NCI-H345 treated with DMSO at 0.1 percent for 48 hours (cell line): ENCODE measurements around the gene GRK1.
A peak's percentile ranks its signal among the peaks of the same experiment; 100 is the strongest.
"Not testable (repeated sequence)": the region's sequence is repeated elsewhere in the genome, so short reads cannot be mapped to it uniquely, and the experiment has no call there.

Experiments used
- DNase-seq: peaks from one replicate; lab custom pipeline; 2025; ENCODE audit not compliant: unreplicated experiment; lab: John Stamatoyannopoulos, UW

Gene GRK1

DNA sequence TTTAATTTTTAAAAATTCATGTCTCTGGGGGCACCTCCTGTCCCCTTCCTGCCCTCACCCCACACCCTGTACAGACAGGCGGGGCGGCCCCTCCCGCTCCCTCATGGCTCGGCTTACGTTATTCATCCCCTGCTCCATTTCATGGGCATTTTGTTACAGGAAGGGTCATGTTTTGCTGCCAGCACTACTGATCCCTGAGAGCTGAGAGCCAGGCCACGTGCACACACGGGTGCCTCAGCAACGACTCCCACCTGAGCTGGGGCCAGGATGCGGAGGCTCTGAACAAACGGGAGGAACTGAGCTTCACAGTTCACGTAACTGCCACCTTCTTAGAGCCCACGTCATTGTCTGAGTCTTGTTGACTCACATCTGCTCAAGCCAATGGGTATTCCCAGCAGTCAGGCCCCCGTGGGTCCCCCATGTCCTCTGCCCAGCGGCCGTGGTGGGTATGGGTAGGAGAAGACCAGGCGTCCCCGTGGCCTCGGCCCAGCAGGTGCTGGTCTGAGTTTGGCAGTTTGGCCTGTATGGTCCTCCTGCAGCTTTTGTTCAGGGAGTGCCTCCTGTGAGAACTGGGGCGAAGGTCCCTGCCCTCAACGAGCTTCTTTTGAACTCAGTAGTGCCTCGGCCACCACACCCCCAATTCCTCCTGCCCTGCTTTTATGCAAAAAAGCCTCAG, 75.6 kb downstream of the GRK1 start:
- DNase-seq, result no peak

DNA sequence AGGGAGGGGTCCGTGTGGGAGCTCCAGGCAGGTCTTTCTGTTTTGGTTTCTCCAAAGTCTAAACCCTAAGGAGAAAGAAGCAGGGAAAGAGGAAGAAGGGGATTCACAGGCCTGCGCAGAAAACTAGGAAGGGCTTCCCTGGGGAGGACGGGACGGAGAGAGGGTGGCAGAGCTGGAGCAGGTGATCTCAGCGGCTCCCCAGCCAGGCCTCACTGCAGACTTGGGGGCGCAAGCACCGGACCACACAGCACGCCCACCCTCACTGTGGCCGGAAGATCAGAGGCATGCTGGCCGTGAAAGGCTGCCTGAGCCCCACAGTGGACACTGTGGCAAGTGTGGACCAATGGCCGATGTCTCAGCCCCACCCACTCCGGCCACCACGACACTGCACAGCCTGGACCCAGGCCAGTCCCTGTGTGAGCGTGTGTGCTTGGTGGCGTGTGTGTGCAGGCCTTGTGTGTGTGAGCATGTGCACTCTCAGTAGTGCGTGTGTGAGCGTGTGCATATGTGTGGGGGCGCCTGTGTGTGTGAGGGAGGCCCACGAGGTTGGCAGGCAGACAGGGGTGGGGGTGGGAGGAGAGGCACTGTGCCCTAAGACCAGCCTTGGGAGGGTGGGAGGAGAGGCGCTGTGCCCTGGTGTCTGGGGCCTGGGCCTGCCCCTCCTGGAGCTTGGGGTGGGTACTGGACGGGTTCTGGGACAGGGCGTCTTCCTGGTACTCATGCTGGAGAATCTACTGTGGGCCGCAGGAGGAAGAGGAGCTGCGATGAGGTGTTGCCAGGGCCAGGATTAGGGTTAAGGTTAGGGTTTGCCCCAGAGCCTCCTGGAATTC, 76.6 kb downstream of the GRK1 start:
- DNase-seq, result no peak

DNA sequence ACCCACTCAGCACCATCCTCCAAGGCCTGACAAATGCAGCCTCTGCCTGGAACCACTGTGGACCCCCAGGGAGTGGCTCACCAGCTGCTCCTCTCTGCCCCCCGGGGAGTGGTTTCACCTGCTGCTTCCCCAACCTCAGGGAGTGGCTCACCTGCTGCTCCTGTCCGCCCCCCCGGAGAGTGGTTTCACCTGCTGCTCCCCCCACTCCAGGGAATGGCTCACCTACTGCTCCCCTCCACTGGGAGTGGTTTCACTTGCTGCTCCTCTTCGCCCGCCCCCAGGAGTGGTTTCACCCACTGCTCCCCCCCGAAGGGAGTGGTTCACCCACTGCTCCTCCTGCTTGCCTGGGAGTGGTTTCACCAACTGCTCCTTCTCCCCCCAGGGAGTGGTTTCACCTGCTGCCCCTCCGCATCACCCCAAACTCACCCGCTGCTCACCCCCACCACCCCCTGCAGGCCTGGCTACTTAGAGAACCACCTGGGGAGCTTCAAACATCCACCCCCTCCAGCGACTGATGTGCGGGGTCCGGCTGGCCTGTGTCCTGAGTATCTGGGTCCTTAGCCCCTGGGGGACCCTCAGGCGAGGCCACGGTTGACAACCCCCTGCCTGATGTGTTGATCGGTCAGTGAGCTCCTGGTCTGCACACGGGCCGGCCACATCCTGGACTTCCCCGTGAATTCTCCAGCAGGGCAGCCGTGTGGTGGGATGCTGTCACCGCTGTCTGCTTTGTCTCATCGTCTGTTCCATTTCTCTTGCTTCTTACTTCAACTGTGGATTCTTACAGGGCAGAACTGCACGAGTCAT, 77.4 kb downstream of the GRK1 start:
- peak; percentile 84 for DNase-seq

DNA sequence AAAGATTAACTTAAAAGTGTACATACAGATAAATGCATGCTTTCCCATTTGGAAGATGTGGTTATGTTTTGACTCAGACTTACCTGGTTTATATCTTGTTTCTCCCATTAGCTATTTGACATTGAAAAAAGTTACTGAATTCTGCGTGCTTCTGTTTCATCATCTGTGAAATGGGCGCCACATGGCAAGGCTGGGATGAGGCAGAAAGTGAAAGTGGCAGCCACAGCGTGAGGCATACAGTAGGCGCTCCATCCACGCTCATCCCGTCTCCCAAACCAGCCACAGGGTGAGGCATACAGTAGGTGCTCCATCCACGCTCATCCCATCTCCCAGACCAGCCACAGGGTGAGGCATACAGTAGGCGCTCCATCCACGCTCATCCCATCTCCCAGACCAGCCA, 78.0 kb downstream of the GRK1 start:
- no peak for DNase-seq

DNA sequence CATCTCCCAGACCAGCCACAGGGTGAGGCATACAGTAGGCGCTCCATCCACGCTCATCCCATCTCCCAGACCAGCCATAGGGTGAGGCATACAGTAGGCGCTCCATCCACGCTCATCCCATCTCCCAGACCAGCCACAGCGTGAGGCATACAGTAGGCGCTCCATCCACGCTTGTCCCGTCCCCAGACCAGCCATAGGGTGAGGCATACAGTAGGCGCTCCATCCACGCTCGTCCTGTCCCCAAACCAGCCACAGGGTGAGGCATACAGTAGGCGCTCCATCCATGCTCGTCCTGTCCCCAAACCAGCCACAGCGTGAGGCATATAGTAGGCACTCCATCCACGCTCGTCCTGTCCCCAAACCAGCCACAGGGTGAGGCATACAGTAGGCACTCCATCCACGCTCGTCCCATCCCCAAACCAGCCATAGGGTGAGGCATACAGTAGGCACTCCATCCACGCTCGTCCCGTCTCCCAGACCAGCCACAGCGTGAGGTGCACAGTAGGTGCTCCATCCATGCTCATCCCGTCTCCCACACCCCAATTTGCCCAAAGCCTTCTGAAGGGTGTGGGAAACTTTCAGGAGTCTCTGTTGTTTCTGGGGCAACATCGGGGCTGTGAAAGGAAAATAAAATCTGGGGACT, 78.6 kb downstream of the GRK1 start:
- DNase-seq, result not testable (repeated sequence)

DNA sequence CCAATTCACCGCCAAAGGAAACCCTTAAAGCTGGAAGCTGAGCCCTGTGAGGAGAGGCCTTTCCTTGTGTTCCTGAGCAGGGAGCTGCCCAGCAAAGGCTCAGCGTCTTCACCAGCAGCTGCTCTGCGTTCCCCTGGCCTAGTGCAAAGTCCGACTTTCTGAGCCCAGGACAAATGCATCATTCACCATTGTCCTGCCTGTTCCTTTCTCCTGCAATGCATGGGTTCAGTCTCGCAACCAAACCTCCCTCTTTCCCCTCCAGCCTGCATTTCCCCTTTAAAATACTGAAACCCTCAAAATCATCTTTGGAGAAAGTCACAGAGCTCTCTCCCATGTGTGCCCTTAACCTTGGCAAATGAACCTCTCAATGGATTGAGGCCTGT, 79.1 kb downstream of the GRK1 start:
- DNase-seq, result no peak

DNA sequence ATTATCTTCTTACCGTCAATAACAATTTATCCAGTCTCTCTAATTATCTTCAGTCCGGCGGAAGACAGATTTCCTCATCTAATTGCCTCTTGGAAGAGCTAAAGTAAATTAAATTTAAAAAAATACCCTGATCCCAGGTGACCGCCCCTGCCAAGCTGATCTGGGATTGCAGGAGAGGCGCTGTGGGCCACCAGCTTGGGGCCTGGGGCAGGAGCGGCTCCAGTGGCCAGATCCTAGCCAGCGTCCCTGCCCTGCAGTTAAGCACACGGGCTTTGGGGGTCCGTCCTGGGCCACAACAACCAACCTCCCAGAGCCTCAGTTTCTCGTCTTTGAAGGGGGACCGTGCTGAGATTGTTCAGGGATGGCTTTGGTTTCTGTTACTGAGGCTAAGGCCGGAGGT, 79.7 kb downstream of the GRK1 start:
- no peak for DNase-seq

DNA sequence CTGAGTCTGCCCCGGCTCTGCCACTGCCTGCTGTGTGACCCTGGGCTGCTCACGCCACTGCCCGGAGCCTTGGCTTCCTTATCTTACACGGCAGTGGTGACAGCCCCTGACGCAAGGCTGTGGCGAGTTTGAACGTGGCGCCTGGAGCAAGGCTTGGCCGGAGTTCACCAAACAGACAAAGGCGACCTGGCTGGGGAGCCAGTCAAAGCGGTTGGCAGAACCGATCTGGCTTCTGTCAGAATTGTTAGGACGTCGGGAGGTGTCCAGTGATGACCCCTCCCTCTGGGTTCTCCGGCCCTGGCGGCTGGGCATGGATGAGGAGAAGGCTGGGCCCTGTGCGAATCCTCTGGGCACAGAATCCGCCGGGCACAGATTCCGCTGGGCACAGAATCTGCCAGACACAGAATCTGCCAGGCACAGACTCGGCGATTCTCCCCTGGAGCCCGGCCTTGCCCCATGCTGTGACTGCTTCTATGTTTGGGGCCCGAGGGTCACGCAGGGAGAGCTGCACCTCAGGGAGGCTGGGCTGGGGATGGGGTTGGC, 80.3 kb downstream of the GRK1 start:
- no peak for DNase-seq

DNA sequence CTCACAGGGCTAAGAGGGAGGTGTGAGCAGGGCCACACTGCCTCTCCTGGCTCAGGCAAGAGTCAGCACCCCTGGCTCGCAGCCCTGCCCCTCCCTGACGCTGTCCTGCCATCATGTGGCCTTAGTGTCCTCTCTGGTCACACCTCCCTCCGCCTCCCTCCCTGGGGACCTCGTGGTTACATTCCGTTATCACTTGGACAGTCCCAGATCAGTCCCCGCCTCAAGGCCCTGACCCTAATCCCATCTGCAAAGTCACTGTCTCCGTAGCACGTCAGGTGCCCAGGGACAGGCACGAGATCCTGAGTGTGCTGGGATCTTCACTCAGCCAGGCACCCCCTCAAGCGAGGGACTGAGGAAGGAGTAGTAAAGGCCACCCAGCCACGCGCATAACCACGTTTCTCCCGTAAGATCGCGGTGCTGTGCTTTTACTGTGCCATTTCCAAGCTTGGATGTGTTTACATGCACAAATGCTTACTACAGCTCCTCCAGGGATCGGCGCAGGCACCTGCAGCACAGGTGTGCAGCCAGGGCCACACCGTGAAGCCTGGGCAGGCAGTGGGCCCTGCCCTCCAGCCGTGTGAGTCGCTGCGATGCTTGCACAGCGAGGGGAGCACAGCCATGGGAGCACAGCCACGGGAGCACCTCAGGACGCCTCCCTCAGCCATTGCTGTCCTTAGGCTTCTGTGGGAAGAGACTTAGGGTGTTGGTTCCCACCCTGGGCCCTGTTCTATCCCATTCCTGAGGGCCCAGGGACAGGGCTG, 81.3 kb downstream of the GRK1 start:
- no peak for DNase-seq

DNA sequence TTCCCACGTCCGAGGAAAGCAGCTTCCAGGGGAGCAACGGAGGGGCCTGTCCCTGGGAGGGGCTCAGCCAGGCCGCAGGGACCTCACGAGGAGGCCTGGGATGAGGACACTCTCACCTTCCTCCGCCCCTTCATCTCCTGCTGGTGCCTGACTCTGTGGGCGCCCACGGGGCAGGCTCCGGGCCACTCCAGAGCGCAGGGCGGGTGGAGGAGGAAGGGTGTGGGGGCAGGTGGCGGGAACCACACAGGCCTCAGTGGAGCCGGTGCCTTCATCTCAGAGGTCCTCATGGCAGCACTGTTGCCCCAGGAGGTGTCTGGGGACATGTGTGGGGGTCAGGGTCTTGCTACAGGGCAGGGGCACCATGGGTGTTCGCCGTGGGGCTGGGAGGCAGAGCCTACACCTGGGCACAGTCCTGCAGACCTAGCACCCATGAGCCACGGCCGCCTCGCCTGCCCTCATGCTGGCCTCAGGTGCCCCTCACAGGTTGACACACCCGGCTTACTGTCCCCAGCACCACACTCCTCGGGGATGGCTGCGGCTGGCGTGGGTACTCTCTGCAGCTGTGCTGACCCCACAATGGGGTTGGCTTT, 81.9 kb downstream of the GRK1 start:
- DNase-seq, result no peak

DNA sequence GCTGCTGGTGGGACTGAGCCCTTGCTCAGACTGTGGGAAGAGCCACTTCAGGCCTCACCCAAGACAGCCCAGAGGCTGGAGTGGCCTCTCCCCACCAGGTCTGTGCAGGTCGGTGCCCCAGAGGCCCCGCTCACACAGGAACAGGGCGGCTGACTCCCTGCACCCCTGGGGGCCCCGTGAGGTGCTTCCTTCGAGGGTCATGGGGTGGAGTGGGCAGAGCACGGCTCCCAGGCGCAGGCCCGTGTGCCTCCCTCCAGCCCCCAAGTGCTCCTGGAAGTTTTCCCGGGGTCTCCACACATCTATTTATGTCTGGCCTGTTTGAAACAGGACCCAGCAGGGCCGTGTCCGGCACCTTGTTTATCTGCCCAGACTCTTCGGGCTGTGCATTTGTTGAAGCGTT, 82.5 kb downstream of the GRK1 start:
- DNase-seq, result no peak

DNA sequence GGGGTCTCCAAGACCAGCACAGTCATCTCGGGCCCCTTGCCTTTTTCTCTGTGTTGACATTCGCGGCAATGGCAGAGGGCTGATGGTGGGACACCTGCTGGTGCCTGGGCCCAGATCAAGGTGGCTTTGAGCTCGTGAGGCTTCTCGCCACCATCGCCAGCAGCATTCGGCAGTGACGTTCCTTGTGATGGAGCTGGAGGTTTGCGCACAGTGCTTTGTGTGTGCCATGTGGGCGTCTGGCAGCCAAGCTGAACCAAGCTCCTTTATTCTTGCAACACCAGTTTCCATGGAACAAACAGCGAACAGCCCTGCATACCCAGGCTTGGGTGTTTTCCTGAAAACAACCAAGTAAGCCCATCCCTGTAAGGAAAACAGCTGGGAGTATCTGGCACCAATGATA, 82.9 kb downstream of the GRK1 start:
- DNase-seq, result no peak

DNA sequence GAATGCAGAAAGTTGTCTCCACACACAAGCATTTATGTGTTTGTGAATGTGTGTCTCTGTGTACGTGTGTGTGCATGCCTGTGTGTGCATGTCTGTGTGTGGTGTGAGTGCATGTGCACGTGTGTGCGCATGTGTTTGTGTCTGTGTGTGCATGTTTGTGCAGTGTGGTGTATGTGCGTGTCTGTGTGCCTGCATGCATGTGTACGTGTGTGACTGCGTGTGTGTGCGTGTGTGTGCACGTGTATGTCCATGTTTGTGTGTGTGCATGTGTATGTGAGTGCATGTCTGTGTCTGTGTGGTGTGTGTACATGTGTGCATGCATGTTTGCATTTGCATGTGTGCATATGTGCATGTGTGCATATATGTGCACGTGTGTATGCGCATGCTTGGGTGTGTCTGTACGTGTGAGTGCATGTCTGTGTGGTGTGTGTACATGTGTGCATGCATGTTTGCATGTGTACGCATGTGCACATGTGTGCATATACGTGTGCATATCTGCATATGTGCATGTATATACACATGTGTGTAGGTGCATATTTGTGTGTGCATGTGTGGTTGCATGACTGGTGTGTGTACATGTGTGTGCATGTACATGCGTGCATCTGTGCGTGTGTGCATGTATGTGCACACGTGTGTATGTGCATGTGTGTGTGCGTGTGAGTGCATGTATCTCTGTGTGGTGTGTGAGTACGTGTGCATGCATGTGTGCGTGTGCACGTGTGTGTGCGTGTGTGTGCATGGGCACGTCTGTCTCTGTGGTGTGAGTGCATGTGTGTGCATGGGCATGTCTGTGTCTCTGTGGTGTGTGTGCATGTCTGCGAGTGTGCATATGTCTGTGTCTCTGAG, 83.8 kb downstream of the GRK1 start:
- no peak for DNase-seq

DNA sequence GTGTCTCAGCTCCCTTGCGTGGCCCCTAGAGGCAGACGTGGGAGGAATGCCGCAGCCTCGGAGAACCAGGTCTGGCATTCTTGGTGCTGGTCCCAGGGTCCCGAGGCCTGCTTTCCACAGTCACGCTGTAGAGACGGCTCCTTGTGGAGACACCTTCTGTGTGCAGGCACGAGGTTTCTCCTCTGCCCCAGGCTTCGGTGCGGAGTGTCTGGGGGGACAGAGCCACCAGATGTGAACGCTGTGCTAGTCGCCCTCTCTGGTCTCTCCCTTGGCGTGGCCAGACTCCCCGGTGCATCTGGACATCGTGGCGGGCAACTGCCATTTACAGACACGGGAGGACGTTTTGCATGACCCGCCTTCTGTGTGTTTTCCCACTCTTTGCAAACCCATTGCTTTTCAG, 84.5 kb downstream of the GRK1 start:
- no peak for DNase-seq

DNA sequence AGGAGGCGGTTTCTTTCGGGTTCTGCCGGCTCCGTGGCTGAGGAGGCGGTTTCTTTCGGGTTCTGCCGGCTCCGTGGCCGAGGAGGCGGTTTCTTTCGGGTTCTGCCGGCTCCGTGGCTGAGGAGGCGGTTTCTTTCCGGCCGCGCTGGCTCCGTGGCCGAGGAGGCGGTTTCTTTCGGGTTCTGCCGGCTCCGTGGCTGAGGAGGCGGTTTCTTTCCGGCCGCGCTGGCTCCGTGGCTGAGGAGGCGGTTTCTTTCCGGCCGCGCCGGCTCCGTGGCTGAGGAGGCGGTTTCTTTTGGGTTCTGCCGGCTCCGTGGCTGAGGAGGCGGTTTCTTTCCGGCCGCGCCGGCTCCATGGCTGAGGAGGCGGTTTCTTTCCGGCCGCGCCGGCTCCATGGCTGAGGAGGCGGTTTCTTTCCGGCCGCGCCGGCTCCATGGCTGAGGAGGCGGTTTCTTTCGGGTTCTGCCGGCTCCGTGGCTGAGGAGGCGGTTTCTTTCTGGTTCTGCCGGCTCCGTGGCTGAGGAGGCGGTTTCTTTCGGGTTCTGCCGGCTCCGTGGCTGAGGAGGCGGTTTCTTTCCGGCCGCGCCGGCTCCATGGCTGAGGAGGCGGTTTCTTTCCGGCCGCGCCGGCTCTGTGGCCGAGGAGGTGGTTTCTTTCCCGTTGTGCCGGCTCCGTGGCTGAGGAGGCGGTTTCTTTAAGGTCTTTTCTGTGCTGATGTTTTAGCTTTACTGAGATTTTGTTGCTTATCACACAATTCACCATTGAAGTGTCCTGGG, 85.4 kb downstream of the GRK1 start:
- DNase-seq, result not testable (repeated sequence)

DNA sequence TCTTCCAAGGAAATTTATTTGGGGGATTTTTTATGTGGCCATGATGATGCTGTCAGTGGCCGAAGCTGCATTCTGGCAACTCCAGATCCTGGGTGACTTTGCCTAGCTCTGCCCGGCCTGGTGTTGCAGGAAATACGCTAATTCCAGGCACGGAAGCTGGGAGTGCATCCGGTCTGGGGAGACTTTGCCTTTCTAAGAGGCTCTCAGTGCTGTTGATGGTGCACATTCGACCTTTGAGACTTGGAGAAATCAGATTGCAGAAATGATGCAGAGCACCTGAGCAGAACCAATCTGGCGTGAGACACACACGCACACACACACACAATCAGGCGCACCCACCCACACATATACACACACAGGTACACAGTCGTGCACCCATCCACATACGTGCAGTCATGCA, 86.2 kb downstream of the GRK1 start:
- DNase-seq, result no peak

DNA sequence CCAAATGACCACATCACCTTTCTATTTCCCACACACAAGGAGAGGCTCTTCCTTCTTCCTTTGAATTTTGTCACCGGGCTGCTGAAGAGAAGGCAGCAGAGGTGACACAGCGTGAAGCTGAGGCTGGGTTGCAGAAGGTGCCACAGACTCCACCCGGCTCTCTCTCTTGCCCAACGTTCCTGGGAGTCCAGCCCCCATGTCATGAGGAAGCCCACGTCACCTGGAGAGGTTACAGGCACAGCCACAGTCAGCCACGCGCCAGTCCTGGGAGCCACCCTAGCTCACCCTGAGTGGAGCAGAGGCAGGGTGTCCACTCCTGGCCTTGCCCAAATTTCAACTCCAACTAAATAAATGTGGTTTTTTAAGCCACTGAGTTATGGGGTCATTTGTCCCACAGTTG, 87.2 kb downstream of the GRK1 start:
- DNase-seq, result no peak

DNA sequence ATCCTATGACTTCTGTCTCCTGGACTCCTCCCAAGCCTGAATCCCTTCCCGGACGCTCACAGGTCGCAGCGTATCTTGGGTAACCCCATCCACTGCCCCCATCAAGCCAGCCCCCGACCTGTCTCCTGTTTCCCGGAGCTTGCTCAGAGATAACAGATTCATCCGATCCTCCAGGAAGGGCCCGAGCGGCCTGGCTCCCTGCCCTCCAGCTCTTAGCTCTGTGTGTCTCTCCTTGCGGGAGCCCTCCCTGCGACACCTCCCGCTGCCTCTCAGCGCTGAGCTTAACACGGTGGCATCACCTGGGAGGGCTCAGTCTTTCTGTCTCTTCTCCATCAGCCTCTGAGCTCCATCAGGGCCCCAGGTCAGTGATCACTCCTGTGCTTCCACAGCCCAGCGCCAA, 87.7 kb downstream of the GRK1 start:
- no peak for DNase-seq
